Neural progenitor cell (in vitro differentiated cells): Measurements from ENCODE around the gene CHAF1A.

ENCODE experiments used
- CTCF ChIP-seq: fragments of 200-600 bp; sonication (generic); IDR thresholded peaks from 2 replicates; pipeline ENCODE4 v1.5.1; 2017; ENCODE audit warnings: antibody characterized with exemption, mild to moderate bottlenecking
- EZH2 ChIP-seq: fragments of 200-600 bp; sonication (generic); IDR thresholded peaks from 2 replicates; pipeline ENCODE4 v1.6.1; 2017; ENCODE audit warnings: antibody characterized with exemption, mild to moderate bottlenecking, moderate library complexity
- EZH2phosphoT487 ChIP-seq: fragments of 200-600 bp; sonication (generic); IDR thresholded peaks from 2 replicates; pipeline ENCODE4 v1.6.1; 2017; ENCODE audit warnings: antibody characterized with exemption

- no peak for TF ChIP-seq CTCF
- TF ChIP-seq EZH2phosphoT487, result no peak
- TF ChIP-seq EZH2, result no peak
Observed at GRCh38 chr19:4415352-4415751, 12.9 kb downstream of the CHAF1A start.
